HG03045 (cell line): ENCODE measurements around the gene PRR36.

Experiments
- ATAC-seq: cut with Tn5 transposase; IDR thresholded peaks from one replicate; pipeline ENCODE4 v1.9.1; 2021; ENCODE audit warnings: mild to moderate bottlenecking, moderate library complexity; ENCODE audit not compliant: unreplicated experiment

The PRR36 gene

DNA sequence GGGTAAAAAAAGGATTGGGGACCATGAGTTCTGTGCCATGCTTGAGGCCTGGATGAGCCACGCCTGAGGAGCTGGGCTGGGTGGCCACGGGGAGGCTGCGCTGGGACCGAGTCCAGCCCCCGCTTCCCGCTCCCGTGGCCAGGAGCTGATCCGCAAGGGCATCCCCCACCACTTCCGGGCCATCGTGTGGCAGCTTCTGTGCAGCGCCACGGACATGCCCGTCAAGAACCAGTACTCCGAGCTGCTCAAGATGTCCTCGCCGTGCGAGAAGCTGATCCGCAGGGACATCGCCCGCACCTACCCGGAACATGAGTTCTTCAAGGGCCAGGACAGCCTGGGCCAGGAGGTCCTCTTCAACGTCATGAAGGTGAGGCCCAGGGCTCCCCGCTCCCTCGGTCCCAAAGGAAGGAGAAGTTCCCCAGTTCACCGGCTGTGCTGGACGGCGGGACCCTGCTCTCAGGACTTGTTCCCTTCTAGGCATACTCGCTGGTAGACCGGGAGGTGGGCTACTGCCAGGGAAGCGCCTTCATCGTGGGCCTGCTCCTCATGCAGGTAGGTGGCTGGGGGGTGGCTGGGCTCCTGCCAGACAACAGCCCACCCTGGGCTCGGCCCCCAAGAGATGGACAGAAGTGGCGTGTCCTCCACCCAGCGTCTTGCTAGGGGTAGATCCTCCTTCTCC lies 25.3 kb downstream of the PRR36 start:
- ATAC-seq: no peak

DNA sequence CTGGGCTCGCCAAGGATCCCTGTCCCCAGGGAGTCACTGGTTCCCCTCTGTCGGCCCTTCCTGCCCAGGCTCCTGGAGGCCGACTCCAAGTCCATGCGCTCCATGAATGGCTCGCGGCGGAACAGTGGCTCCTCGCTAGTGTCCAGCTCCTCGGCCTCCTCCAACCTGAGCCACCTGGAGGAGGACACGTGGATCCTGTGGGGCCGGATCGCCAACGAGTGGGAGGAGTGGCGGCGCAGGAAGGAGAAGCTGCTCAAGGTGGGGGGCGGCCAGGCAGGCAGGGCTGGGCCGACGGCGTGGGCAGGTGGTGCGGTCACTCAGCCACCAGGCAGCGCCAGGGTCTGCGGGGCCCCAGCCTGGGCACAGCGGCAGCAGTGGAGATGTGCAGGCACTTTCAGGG lies 26.5 kb downstream of the PRR36 start:
- no peak for ATAC-seq

DNA sequence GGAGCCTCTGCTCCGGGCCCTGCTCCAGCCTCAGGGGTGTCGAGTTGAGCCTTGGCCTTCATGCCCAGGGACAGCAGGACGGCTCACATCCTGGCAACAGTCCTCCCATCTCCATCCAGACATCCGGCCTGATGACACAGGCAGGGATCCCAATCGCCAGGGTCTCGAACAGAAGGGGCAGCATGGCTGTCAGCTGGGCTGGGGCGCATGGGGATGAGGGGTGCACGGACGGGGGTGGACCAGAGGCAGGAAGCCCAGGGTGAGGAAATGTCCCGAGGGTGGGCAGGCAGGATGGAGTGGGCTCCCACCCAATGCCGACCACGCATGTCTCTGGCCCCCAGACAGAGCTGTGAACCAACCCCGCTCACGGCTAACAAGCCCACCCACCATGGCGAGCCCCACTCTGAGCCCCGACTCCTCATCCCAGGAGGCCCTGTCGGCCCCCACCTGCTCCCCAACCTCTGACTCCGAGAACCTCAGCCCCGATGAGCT lies 28.0 kb downstream of the PRR36 start:
- no peak for ATAC-seq

DNA sequence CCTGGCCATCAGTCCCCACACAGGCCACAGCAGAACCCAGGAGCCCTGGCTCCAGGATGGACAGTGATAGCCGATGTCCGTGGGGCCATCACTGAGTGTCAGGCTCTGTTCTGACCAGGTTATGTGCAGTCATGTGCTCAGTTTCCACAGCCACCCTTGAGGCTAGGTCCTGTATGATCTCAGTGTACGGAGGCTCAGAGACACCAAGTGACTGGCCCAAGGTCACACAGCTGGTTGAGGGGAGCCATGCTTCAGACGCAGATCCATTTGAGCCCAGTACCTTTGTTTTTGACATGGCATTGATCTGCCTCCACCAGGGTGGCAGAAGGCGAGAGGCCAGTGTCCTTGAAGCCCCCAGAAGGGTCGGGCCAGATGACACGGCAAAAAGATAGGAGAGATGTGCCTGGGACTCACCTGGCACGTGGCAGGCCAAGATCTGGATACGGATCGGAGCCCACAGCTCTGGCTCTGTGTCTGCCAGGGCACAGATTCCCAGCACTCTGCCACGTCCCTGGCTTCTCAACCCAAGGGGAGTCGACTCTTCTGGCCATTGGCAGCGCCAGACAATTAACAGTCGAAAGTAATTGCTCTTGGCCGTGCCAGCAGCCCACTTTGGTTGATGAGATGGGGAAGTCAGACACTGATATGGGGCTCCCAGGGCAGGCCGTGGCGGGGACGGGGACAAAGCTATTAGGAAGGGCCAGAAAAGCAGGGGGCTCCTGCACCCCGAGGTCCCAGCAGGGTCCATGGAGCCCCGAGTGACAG lies 28.6 kb downstream of the PRR36 start:
- ATAC-seq: no peak

DNA sequence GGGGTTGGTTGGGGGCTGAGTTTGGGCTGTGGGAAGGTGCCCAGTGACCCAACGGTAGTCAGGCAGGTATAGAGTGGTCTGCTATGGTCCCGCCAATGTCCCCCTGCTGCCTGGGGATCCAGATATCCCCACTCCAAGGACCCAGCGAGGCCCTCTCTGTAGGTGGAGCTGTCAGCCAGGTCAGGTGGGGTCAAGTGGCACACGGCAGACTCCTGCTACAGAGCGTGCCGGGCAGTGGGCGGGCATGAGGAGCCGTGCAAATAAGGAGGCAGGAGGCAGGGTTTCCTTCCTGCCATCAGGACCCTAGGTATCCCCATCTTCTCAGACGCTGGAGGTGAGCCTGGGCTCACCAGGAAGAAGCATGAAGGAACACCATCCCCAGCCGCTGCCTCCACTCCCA lies 29.2 kb downstream of the PRR36 start:
- ATAC-seq: no peak

DNA sequence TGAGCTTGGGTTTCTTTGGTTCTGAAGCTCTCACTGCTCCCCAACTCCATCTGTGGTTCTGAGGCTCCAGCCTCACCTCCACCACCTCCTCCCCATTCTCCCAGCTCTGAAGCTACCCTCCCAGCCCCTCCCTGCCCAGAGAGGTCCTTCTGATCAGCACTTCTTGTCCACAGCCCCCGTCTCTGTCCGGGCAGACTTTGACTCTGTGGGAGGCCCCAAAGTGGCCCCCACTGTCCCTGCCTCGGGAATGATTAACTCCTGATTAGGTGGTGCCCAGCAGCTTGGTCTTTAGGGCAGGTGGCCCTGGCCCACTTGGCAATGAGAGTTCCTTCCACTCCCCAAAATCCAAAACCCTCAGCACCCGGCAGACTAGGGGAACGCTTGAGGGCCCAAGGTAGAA lies 29.8 kb downstream of the PRR36 start:
- ATAC-seq: no peak

DNA sequence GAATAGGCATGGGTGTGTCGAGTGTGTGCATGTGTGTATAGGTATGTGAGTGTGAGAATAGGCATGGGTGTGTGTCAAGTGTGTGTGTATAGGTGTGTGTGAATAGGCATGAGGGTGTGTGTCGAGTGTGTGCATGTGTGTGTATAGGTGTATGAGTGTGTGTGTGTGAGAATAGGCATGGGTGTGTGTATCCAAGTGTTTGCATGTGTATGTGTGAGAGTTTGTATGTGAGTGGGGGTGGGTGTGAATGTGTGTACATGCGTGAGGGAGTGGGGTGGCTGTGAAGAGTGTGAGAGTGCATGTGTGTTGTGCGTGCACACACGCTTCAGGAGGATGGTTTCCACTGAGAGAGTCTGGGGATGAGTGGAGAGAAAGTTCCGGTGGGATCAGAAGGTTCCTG lies 30.7 kb downstream of the PRR36 start:
- no peak for ATAC-seq

DNA sequence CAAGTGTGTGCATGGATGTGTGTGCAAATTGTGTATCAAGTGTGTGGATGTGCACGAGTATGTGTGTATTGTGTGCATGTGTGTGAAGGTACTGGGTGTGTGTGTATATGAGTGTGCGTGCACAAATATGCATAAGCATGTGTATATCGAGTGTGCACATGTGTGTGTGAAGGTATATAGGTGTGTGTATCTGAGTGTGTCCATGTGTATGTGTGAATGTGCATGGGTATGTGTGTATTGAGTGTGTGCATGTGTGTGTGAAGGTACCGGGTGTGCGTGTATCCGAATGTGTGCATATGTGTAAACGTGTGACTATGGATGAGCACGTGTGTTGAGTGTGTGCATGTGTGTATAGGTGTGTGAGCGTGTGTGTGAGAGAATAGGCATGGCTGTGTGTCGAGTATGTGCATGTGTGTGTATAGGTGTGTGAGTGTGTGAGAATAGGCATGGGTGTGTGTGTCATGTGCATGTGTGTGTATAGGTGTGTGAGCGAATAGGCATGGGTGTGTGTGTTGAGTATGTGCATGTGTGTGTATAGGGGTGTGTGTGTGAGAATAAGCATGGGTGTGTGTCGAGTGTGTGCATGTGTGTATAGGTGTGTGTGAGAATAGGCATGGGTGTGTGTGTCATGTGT lies 31.4 kb downstream of the PRR36 start:
- ATAC-seq: no peak

DNA sequence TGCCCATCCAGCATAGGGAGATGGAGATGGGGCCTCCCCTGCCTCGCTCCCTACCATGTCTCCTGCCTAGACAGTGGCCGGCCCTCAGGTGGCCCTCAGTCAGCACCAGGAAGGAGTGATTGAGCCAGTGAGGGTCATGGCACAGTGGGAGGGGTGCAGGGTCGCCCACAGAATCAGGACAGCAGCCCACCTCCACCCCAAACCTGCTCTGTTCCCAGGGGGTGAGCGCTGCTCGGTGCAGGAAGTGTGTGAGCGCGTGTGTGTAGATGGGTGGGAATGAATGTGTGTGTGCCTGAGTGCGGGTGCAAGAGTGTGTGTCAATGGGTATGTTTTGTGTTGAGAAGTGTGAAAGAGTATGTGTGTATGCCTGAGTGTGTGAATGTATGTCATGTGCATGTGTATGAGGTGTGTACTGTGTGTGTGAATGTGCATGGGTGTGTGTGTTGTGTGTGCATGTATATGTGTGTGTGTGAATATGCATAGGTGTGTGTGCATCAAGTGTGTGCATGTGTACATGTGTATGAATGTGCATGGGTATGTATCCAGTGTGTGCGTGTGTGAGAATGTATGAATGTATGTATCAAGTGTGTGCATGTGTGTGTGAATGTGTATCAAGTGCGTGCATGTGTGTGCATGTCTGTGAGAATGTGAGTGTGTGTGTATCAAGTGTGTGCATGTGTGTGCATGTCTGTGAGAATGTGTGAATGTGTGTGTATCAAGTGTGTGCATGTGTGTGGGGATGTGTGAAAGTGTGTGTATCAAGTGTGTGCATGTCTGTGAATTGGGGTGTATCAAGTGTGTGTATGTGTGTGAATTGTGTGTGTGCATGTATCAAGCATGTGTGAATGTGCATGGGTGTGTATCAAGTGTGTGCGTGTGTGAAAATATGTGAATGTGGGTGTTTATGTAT lies 32.2 kb downstream of the PRR36 start:
- ATAC-seq: no peak

DNA sequence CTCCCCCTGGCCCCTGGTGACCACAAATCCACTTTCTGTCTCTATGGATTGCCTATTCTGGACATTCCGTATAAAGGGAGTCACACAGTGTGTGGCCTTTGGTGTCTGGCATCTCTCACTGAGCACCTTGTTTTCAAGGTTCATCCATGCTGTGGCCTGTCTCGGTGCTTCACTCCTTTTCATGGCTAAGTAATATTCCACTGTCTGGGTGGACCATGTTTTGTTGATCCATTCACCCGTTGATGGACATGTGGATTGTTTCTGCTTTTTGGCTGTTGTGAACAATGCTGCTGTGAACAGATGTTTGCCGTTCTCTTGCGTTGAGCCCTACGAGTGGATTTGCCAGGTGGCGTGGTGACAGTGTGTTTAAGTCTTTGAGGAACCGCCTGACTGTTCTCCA lies 33.6 kb downstream of the PRR36 start:
- no peak for ATAC-seq

DNA sequence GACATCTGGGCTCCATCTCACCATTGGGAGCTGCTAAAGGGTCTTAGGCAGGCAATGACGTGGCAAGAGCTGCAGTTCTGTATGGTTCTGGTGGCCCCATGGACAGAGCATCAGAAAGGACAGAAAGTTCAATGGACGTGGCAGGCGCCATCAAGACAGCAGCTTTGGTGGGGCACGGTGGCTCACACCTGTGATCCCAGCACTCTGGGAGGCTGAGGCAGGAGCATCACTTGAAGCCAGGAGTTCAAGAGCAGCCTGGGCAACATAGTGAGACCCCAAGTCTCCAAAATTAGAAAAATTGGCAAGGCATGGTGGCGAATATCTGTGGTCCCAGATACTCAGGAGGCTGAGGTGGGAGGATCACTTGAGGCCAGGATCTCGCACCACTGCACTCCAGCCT lies 34.7 kb downstream of the PRR36 start:
- ATAC-seq: no peak

DNA sequence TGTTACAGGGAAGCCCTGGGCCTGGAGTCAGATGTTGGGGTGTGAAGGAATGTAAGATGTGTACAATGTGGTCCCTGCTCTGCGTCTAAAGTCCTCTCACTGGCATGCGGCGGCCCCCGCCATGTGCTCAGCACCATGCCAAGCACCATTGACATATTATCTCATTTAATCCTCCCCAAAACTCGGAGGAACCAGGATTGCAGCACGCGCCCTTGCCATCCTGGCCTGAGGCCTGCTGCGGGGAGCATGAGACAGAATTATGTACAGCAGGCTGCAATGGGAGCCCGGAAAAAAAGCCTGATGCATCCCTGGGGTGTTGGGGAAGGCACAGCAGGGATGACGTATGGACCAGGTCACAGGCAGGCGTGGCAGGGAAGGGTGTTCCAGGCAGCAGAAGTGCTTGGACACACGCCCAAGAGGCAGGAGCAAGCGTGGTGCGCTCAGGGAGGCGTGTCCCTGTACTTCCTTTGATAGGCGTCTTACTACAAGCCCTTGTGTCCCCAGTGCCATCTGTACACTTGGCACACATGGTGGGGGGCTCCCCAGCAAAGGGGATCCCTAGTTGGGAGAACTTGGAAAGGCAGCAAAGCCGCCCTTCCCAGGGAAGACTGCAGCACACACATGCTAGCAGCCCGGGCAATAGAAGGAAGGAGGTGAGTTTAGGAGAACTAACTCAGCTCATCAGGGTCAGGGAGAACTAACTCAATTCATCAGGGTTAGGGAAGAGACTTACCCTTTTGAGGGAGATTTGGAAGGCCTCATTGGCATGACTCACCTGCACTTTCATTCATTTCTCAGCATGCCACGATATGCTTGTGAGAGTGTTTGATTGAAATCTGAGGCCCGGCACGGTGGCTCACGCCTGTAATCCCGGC lies 40.7 kb downstream of the PRR36 start:
- no peak for ATAC-seq

DNA sequence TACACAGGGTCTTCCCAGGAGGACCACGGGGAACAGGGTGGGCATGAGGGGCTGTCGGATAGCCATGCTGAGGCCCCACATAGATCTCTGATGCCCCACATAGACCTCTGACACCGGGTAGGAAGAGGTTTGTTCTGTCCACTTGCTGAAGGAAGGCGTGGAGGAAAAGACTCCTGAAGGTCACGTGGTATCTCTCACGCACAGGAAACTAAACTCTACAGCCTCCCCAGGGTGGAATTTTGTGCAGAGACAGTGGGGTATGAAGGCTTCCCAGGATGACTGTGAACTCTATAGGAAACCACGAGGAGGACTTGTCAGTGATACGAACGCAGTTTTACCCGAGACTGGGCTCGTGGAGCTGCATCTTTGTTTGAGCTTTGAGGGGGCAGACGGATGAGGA lies 41.4 kb downstream of the PRR36 start:
- ATAC-seq: no peak

DNA sequence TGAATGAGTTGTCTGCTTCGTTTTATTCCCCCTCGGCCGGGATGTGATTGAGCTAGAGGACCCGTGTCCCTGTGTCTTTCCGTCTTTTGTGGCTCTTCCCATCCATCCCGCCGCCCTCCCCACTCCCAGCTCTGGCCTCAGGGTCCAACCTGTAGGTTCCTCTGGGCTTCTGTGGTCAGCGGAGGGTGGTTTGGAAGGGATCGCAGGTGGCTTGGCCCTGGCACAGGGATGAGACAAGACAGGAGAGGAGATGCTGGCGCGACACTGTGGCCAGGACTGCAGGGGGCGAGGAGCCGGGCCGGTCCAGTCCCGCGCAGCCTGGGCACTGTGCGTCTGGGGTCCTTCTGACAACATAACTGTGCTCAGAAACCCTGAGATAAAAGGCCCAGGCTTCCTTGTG lies 42.2 kb downstream of the PRR36 start:
- no peak for ATAC-seq

DNA sequence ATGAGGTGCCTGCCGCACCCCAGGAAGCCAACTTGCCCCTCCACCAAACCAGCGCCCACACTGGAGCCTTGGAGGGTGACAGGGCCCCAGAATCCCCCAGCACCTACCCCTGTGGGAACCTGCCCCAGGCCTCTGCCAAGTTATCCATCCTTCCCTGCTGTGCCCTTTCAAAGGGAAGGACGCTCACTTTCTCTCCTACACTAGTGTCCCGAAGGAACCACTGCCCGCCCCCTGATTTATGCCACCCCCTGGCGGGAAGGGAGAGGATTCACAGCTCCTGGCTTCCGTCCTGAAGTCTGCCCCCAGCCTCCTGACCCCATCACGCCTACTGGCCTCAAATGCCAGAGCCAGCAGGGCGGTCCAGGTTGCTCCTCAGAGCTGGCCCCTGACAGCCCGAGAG lies 42.7 kb downstream of the PRR36 start:
- ATAC-seq: no peak

DNA sequence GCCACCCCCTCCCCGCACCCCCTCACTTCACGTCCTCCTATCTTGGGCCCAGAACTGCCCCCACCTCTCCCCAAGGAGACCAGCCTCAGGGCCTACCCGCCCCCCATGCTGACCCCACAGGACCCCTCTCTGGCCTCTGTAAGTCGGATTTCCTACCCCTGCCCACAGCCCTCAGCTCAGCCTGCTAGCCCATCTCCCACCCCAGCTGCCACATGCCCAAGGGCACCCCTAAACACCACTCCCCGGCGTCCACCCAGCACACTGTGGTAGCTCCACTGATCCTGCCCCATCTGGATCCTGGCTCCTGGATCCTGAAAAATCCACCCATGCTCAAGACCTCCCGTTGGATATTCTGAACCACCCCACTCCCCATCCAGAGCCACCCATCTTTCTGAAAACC lies 43.4 kb downstream of the PRR36 start:
- ATAC-seq: no peak

DNA sequence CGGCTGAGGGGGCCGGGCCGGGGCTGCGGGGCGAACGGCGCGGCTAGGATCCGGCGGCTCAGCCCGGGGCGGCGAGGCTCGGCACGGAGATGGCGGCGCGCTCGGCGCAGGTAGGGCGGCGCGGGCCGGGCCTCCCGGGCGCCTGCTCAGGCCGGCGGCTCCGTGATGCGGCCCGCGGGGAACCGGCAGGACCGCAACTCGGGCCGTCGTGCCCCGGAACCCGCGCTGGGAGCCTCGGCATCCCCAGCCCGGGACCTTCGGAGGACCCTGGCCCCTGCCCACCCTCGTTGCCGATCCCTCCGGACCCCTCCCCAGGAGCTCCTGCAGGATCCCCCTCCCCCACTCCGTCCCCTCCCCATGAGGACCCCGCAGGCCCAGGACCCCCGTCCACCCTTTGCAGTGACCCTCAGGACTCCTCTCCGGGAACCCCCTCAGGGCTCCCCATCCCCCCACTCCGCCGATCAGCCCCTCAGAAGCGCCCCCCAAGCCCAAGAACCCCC lies 43.9 kb downstream of the PRR36 start:
- no peak for ATAC-seq

DNA sequence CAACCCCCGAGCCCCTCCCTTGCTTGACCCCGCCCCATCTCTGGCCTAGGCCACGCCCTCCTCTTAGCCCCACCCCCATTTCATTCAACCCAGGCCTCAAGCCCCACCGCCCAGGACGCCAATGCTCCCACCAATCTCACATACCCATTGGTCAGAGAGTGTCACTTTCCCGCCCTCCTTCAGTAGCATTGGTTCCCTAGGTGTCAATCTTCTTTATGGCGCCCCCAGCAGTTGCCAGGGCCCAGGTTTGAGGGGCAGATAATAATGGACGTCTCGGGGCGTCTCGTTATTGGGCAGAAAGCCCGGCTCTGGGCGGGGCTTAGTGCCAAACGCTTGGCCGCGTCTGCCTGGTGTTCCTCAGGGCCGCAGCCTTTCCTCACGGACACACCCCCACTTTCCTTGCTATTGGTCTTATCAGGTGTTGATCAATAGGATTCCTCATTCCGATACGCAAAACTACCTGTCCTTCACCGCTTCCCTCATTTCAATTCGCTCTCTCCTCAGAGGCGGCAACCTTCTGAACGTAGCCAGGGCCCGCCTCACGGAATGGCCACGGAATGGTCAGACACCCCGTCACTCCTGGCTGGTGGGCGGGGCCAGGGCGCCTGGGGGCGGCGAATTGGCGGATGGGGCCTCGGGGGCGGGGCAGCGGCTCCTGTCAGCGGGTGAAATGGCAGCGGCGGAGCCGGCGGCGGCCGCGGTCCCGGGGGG lies 44.5 kb downstream of the PRR36 start, which contains the start of gene EVI5L:
Gene EVI5L (plus strand): TSS at position 658 of the 711 bp plus-strand sequence. CDS start 16,325 bp downstream, outside the sequence.
- peak; percentile 88 for ATAC-seq

DNA sequence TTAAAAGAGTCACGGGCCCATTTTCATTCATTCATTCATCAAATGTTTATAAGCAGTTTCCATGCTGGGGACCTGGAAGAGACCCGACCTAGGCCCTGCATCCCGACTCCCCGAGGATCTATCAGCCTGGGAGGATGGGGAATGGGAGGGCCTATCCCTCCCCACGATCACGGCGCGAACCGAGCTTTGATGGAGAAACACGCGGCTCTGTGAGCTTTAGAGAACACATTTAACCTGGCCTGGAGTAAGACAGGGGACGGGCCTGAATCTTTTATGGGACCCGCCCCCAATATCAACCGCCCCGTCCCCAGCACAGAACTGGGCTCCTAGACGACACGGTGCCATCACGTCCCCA lies 45.0 kb downstream of the PRR36 start:
- no peak for ATAC-seq
